Measurements from ENCODE around the gene SRCIN1.
"Not testable (repeated sequence)": the region's sequence is repeated elsewhere in the genome, so short reads cannot be mapped to it uniquely, and the experiment has no call there.

DNA sequence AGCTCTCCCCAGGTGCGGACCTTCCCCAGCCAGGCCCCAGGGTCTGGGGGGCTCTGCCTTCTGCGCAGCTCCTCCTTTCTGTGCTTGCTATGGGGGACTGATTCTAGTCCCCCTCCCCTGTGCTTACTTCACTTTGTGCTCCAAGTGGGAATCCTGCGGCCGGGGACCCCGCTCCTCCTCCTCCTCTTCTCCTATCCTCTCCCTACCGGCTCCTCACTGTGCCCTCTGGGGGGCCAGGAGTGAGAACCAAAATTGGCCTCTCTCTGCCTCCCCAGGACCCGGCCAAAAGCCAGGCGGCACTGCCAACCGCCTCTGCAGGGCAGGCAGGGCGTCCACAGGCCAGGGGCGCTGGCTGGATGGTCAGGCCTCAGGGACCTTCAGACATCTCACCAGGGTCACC lies 74.0 kb downstream of the SRCIN1 start:
- TF ChIP-seq, protein P1, sequence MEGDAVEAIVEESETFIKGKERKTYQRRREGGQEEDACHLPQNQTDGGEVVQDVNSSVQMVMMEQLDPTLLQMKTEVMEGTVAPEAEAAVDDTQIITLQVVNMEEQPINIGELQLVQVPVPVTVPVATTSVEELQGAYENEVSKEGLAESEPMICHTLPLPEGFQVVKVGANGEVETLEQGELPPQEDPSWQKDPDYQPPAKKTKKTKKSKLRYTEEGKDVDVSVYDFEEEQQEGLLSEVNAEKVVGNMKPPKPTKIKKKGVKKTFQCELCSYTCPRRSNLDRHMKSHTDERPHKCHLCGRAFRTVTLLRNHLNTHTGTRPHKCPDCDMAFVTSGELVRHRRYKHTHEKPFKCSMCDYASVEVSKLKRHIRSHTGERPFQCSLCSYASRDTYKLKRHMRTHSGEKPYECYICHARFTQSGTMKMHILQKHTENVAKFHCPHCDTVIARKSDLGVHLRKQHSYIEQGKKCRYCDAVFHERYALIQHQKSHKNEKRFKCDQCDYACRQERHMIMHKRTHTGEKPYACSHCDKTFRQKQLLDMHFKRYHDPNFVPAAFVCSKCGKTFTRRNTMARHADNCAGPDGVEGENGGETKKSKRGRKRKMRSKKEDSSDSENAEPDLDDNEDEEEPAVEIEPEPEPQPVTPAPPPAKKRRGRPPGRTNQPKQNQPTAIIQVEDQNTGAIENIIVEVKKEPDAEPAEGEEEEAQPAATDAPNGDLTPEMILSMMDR (IDR thresholded peaks at IDR 0.05) = not testable (repeated sequence)
- TF ChIP-seq POLR2A (IDR thresholded peaks at IDR 0.05); POLR2AphosphoS5 (IDR thresholded peaks at IDR 0.05); EP300 (IDR thresholded peaks at IDR 0.05; ENCODE audit: low read depth): not testable (repeated sequence)
